Measurements from ENCODE around the gene NAA50.

The NAA50 gene

DNA sequence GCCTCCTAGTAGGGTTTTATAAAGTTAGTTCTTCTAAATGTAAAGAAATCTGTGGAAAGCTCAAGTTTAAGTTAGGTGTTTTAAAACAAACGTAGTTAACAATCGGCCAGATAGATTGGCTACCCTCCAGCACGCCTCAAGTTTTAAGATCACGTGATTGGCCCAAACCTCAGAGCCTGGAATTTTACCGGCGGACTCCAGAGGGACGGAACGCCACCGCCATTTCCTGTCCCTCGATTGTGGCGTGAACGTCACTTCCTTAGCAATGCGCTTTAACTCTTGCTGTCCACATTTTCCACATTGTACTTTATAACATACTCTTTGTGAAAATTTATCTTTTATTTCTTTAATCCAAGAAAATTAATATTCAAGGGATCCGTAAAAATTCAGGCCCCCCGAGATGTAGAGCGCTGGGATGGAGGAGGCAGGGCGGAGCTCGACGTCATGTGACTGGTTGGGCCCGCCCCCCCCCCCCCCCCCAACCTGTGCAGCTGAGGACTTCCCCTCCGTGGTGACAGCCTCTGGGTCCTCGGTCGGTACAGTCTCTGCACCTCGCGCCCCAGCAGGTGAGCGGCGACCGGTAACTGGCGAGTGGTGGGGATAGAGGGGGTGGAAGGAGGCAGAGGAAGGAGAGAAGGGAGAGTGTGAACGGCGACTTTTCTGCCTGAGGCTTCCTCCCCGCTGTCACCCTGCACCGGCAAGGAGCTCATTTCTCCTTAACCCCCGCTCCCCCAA lies 666 bp upstream of the NAA50 start, which contains the start of gene ATP6V1A (continued):
- TF ChIP-seq ZNF398 (tag by site-specific recombination; IDR thresholded peaks at IDR 0.05) = peak; percentile 49; the same call in 1 of the 2 replicates
- 0 out of 2 replicates have a peak, but pooled peaks have one; percentile 53 for TF ChIP-seq ZXDB (tag by site-specific recombination; IDR thresholded peaks at IDR 0.05)
- TF ChIP-seq ZNF302 (tag by site-specific recombination; IDR thresholded peaks at IDR 0.05; ENCODE audit: low read depth) = no peak
- TF ChIP-seq, protein P1, sequence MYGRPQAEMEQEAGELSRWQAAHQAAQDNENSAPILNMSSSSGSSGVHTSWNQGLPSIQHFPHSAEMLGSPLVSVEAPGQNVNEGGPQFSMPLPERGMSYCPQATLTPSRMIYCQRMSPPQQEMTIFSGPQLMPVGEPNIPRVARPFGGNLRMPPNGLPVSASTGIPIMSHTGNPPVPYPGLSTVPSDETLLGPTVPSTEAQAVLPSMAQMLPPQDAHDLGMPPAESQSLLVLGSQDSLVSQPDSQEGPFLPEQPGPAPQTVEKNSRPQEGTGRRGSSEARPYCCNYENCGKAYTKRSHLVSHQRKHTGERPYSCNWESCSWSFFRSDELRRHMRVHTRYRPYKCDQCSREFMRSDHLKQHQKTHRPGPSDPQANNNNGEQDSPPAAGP (tag by site-specific recombination; IDR thresholded peaks at IDR 0.05) = 0 out of 2 replicates have a peak, but pooled peaks have one; percentile 26
- TF ChIP-seq PATZ1 (tag by site-specific recombination; IDR thresholded peaks at IDR 0.05) = peak; percentile 49
- no peak for TF ChIP-seq ZNF791 (tag by site-specific recombination; IDR thresholded peaks at IDR 0.05)
- TF ChIP-seq ZNF473 (tag by site-specific recombination; IDR thresholded peaks at IDR 0.05) = no peak
- peak; percentile 21; the same call in 1 of the 2 replicates for TF ChIP-seq ZNF660 (tag by site-specific recombination; IDR thresholded peaks at IDR 0.05)
- TF ChIP-seq ZNF121 (tag by site-specific recombination; IDR thresholded peaks at IDR 0.05) = no peak
- TF ChIP-seq ZEB2 (tag by site-specific recombination; IDR thresholded peaks at IDR 0.05) = peak; percentile 11; the same call in 1 of the 2 replicates
- TF ChIP-seq ZBTB1 (tag by site-specific recombination; IDR thresholded peaks at IDR 0.05) = no peak
- TF ChIP-seq SP3 (tag by site-specific recombination; IDR thresholded peaks at IDR 0.05) = 0 out of 2 replicates have a peak, but pooled peaks have one; percentile 34
- TF ChIP-seq ZNF23 (tag by site-specific recombination; IDR thresholded peaks at IDR 0.05; ENCODE audit: borderline replicate concordance) = no peak
- no peak for TF ChIP-seq PRDM6 (tag by site-specific recombination; IDR thresholded peaks at IDR 0.05)
- peak; percentile 90 for TF ChIP-seq ZNF335 (tag by site-specific recombination; conservative IDR thresholded peaks at IDR 0.05)
- TF ChIP-seq ZNF544 (tag by site-specific recombination; IDR thresholded peaks at IDR 0.05) = no peak
- peak; percentile 33; the same call in 1 of the 2 replicates for TF ChIP-seq ZNF324 (tag by site-specific recombination; IDR thresholded peaks at IDR 0.05)
- TF ChIP-seq ZNF184 (tag by site-specific recombination; IDR thresholded peaks at IDR 0.05) = no peak
- no peak for TF ChIP-seq ZBTB17 (tag by site-specific recombination; IDR thresholded peaks at IDR 0.05)
- TF ChIP-seq ZNF521 (tag by site-specific recombination; IDR thresholded peaks at IDR 0.05) = no peak
- 0 out of 2 replicates have a peak, but pooled peaks have one; percentile 18 for TF ChIP-seq ATF2 (tag by site-specific recombination; IDR thresholded peaks at IDR 0.05; ENCODE audit: low read depth)
- TF ChIP-seq WT1 (tag by site-specific recombination; IDR thresholded peaks at IDR 0.05) = peak; percentile 11; the same call in 1 of the 2 replicates
- TF ChIP-seq SP7 (tag by site-specific recombination; IDR thresholded peaks at IDR 0.05) = peak; percentile 2; the same call in 1 of the 2 replicates
- TF ChIP-seq ZNF624 (tag by site-specific recombination; IDR thresholded peaks at IDR 0.05) = no peak
- no peak for TF ChIP-seq REPIN1 (tag by site-specific recombination; IDR thresholded peaks at IDR 0.05; ENCODE audit: low read depth)
- no peak for TF ChIP-seq HOXD13 (CRISPR knock-in tag; IDR thresholded peaks at IDR 0.05; ENCODE audit: borderline replicate concordance)
- TF ChIP-seq OVOL3 (tag by site-specific recombination; IDR thresholded peaks at IDR 0.05) = no peak
- no peak for TF ChIP-seq ZNF280D (tag by site-specific recombination; IDR thresholded peaks at IDR 0.05)
